HCT116 (cell line): ENCODE results near the gene RNU5D-1. TPM values are rescaled to one million over a fixed set of nuclear protein-coding genes. Genes with fewer than 3 reads are reported as not detected.

Experiments used
- ATAC-seq: fragments of 200-7000 bp; cut with Tn5 transposase; 2 replicates; pipeline ENCODE4 v1.9.1; 2020; ENCODE audit warnings: mild to moderate bottlenecking, moderate library complexity
- BruUV-seq: library from RNA; stranded (reverse); fragments of 400-500 nt; replicated peaks from 2 replicates; lab custom pipeline; 2021; lab: Mats Ljungman, UMichigan
- CTCF ChIA-PET: fragments of 300-600 bp; sonication (Branson Sonifier 250); formaldehyde crosslinking; loops from one replicate; lab custom pipeline; 2021; ENCODE audit warnings: antibody characterized with exemption; lab: Charles Lee
- POLR2A ChIA-PET: fragments of 300-600, 350-600 bp; sonication (Branson Sonifier 250); formaldehyde crosslinking; loops from one replicate; lab custom pipeline; 2021; ENCODE audit warnings: antibody characterized with exemption; lab: Charles Lee
- RAD21 ChIA-PET, 2 experiments: fragments of 300-600 bp; sonication (Branson Sonifier 250); formaldehyde crosslinking; loops; one replicate each; lab custom pipeline; 2023; ENCODE audit warnings: low total read pairs in 2 of 2; ENCODE audit not compliant: uncharacterized antibody in 2 of 2, unreplicated experiment in 2 of 2, low non-redundant PET in 1 of 2; lab: Charles Lee
- DNase-seq: peaks from one replicate; pipeline ENCODE4 v3.0.0-alpha.2; 2010; ENCODE audit warnings: low read depth, low spot score
- H2AFZ ChIP-seq: fragments of 200-600 bp; shearing (Covaris generic), sonication (generic); 2 replicates; pipeline ENCODE4 v1.6.1; 2017; ENCODE audit warnings: low read depth, mixed run types, mixed read lengths, antibody characterized with exemption, low read length; ENCODE audit not compliant: poor library complexity, severe bottlenecking
- H3K27ac ChIP-seq: 2 replicates; pipeline ENCODE4 v1.5.1; 2012; ENCODE audit warnings: low read depth, low read length
- H3K27me3 ChIP-seq: fragments of 200-600 bp; sonication (generic); 2 replicates; pipeline ENCODE4 v1.6.1; 2016; ENCODE audit warnings: mixed run types, low read length, mixed read lengths; ENCODE audit not compliant: insufficient read depth
- H3K36me3 ChIP-seq, 2 experiments: fragments of 200-500 bp in 1 of 2; fragments of 200-600 bp in 1 of 2; sonication (Bioruptor generic) in 1 of 2; sonication (generic) in 1 of 2; 2 replicates each; pipeline versions ENCODE4 v1.5.1 to v1.6.1; 2014 to 2016; ENCODE audit warnings: low read length in 2 of 2, inconsistent platforms in 1 of 2, mixed read lengths in 1 of 2, mixed run types in 1 of 2; ENCODE audit not compliant: insufficient read depth in 2 of 2, control insufficient read depth in 1 of 2
- H3K4me1 ChIP-seq, 2 experiments: fragments of 200-600 bp in 1 of 2; sonication (generic) in 1 of 2; 2 replicates each; pipeline versions ENCODE4 v1.5.1 to v1.6.1; 2012 to 2017; ENCODE audit warnings: low read length in 2 of 2, inconsistent platforms in 1 of 2, mild to moderate bottlenecking in 1 of 2, mixed read lengths in 1 of 2, mixed run types in 1 of 2, moderate library complexity in 1 of 2; ENCODE audit not compliant: insufficient read depth in 2 of 2, control insufficient read depth in 1 of 2
- H3K4me2 ChIP-seq: fragments of 200-600 bp; sonication (generic); 2 replicates; pipeline ENCODE4 v1.6.1; 2017; ENCODE audit warnings: mixed run types, low read length, mixed read lengths
- H3K4me3 ChIP-seq, 2 experiments: fragments of 200-600 bp in 1 of 2; sonication (generic) in 1 of 2; replicated peaks in 1 of 2; 2 replicates each; pipeline ENCODE4 v1.5.1; 2011 to 2016; ENCODE audit warnings: low read length in 2 of 2, control low read depth in 1 of 2, low read depth in 1 of 2, mild to moderate bottlenecking in 1 of 2, mixed read lengths in 1 of 2, mixed run types in 1 of 2
- H3K79me2 ChIP-seq: fragments of 200-600 bp; sonication (generic); 2 replicates; pipeline ENCODE4 v1.6.1; 2017; ENCODE audit warnings: mild to moderate bottlenecking, mixed run types, low read length, moderate library complexity, mixed read lengths; ENCODE audit not compliant: insufficient read depth
- H3K9ac ChIP-seq: fragments of 200-600 bp; sonication (generic); 2 replicates; pipeline ENCODE4 v1.6.1; 2016; ENCODE audit warnings: low read length, mixed read lengths
- H3K9me2 ChIP-seq: fragments of 200-600 bp; sonication (generic), shearing (Covaris generic); 2 replicates; pipeline ENCODE4 v1.6.1; 2017; ENCODE audit warnings: mixed run types, mild to moderate bottlenecking, moderate library complexity; ENCODE audit not compliant: insufficient read depth
- H3K9me3 ChIP-seq, 2 experiments: fragments of 200-500 bp in 1 of 2; fragments of 200-600 bp in 1 of 2; sonication (Bioruptor generic) in 1 of 2; sonication (generic) in 1 of 2; 2 replicates each; pipeline ENCODE4 v1.6.1; 2014 to 2017; ENCODE audit warnings: low read length in 2 of 2, mixed read lengths in 2 of 2, inconsistent platforms in 1 of 2, low read depth in 1 of 2, mild to moderate bottlenecking in 1 of 2, mixed run types in 1 of 2, moderate library complexity in 1 of 2; ENCODE audit not compliant: control insufficient read depth in 1 of 2, insufficient read depth in 1 of 2
- H4K20me1 ChIP-seq: fragments of 200-600 bp; sonication (generic), shearing (Covaris generic); 2 replicates; pipeline ENCODE4 v1.6.1; 2017; ENCODE audit warnings: mixed run types, mild to moderate bottlenecking, moderate library complexity; ENCODE audit not compliant: insufficient read depth
- CBX3 ChIP-seq: IDR thresholded peaks from 2 replicates; pipeline ENCODE4 v1.6.1; 2012; ENCODE audit warnings: low read depth
- CTCF ChIP-seq, 3 experiments: fragments of 200-600 bp in 1 of 3; sonication (generic) in 1 of 3; IDR thresholded peaks in 2 of 3; conservative IDR thresholded peaks in 1 of 3; 2 replicates each; pipeline ENCODE4 v1.5.1; 2012 to 2017; ENCODE audit warnings: low read depth in 2 of 3, low read length in 2 of 3, antibody characterized with exemption in 1 of 3, borderline replicate concordance in 1 of 3, control low read depth in 1 of 3, mild to moderate bottlenecking in 1 of 3, mixed read lengths in 1 of 3, mixed run types in 1 of 3, moderate library complexity in 1 of 3; ENCODE audit not compliant: insufficient read depth in 1 of 3
- EGR1 ChIP-seq: IDR thresholded peaks from 2 replicates; pipeline ENCODE4 v1.6.1; 2012; ENCODE audit warnings: low read depth
- ELF1 ChIP-seq: IDR thresholded peaks from 2 replicates; pipeline ENCODE4 v1.6.1; 2012; ENCODE audit warnings: low read depth, borderline replicate concordance
- EZH2phosphoT487 ChIP-seq: fragments of 200-600 bp; IDR thresholded peaks from 2 replicates; pipeline ENCODE4 v1.6.1; 2018; ENCODE audit warnings: antibody characterized with exemption, borderline replicate concordance
- FOSL1 ChIP-seq: IDR thresholded peaks from 2 replicates; pipeline ENCODE4 v1.6.1; 2012; ENCODE audit warnings: low read depth
- JUND ChIP-seq: IDR thresholded peaks from 2 replicates; pipeline ENCODE4 v1.6.1; 2012
- POLR2A ChIP-seq: IDR thresholded peaks from 2 replicates; pipeline ENCODE4 v1.7.0; 2011; ENCODE audit warnings: borderline replicate concordance; ENCODE audit not compliant: insufficient read depth, insufficient read length; ENCODE audit errors: extremely low read depth
- POLR2AphosphoS5 ChIP-seq: IDR thresholded peaks from 2 replicates; pipeline ENCODE4 v1.6.1; 2011; ENCODE audit warnings: mild to moderate bottlenecking, low read depth, low read length, moderate library complexity
- RAD21 ChIP-seq: IDR thresholded peaks from 2 replicates; pipeline ENCODE4 v1.6.1; 2012; ENCODE audit warnings: low read depth, mild to moderate bottlenecking
- SIN3A ChIP-seq: IDR thresholded peaks from 2 replicates; pipeline ENCODE4 v1.6.1; 2012; ENCODE audit warnings: low read depth
- SP1 ChIP-seq: IDR thresholded peaks from 2 replicates; pipeline ENCODE4 v1.6.1; 2012; ENCODE audit warnings: low read depth
- SRF ChIP-seq: IDR thresholded peaks from 2 replicates; pipeline ENCODE4 v1.6.1; 2012; ENCODE audit warnings: low read depth
- TCF7L2 ChIP-seq: IDR thresholded peaks from 2 replicates; pipeline ENCODE4 v1.7.0; 2011; ENCODE audit warnings: borderline replicate concordance, inconsistent platforms; ENCODE audit not compliant: insufficient read depth, insufficient read length; ENCODE audit errors: extremely low read depth
- YY1 ChIP-seq: IDR thresholded peaks from 2 replicates; pipeline ENCODE4 v1.6.1; 2011; ENCODE audit warnings: low read length, low read depth, moderate library complexity, mild to moderate bottlenecking; ENCODE audit not compliant: insufficient replicate concordance; ENCODE audit errors: extremely low read depth
- intact Hi-C: fragments of 100-400 bp; cut with micrococcal nuclease; formaldehyde crosslinking; loops from 2 replicates; pipeline ENCODE4 v1.10.0; 2022
- total RNA-seq: library from RNA; stranded (reverse); gene quantifications from one replicate; pipeline ENCODE4 v1.2.1, GENCODE V29; 2021; ENCODE audit not compliant: unreplicated experiment
- TF ChIP-seq, protein P1 (sequence below): IDR thresholded peaks from 2 replicates; pipeline ENCODE4 v1.6.1; 2012
- TF ChIP-seq, protein P2 (sequence below): IDR thresholded peaks from 2 replicates; pipeline ENCODE4 v1.6.1; 2012
- TF ChIP-seq, protein P3 (sequence below): IDR thresholded peaks from 2 replicates; pipeline ENCODE4 v1.6.1; 2012; ENCODE audit warnings: low read depth

Gene RNU5D-1
- total RNA-seq, 1 experiment from 2014 or later, result not detected

DNA sequence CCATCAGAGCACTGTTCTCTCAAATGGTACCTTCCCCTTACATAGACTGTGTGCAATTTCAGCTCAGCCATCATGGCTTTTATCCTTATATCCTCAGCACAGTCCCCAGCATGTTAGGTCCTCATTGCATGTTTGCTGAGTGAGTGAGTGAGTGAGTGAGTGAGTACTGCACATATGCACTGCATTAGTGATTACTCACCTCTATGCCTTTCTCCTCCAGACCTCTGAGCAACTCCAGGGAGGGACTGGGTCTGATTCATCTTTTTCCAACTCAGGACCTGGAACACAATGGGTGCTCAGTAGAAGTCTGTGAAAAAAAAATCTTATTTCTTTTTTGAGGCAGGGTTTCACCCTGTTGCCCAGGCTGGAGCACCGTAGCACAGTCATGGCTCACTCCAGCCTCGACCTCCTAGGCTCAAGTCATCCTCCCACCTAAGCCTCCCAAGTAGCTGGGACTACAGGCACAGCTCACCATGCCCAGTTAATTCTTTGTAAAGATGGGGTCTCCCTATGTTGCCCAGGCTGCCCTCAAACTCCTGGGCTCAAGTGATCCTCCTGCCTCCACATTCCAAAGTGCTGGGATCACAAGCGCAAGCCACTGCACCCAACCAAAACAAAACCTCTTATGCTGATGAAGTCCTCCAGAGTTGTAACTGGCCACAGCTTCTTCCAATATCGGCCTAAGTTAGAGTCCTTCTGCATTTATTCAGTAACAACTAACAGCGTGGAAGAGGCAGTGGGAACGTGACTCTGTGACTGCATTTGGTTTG, 23.7 kb downstream of the RNU5D-1 start:
- Histone ChIP-seq H3K36me3 (no peaks in the 10 kb centered on the region), H3K4me1 (peaks cover 17 to 41% of the 10 kb centered on the region in 2 experiments), H3K9me3 (no peaks in the 10 kb centered on the region), H3K79me2 (no peaks in the 10 kb centered on the region), H3K27ac (no peak overlapping the region; the same call in 1 of the 2 replicates), H3K27me3 (0 out of 2 replicates have a peak, but pooled peaks cover 4% of the 10 kb centered on the region), H3K9me2 (no peaks in the 10 kb centered on the region)
- BruUV-seq, result no TSS peak
- ChIA-PET POLR2A (interaction anchor here (0.9 to 5.3 kb wide), 3 partner anchors 10 to 23 kb away, joined by 3 to 64 read pairs (median 3); partner anchors contain the start of gene RNU5D-1), RAD21 (no interaction called here), CTCF (interaction anchor here (0.7 to 0.8 kb wide), 3 partner anchors 9 to 31 kb away, joined by 3 read pairs; no protein-coding TSS in a partner anchor)
- intact Hi-C loops, result no loop called here
- peak; percentile 61 for DNase-seq
- peak; percentile 58 for ATAC-seq
- no peak for TF ChIP-seq YY1
- TF ChIP-seq POLR2A, result no peak
- peak; percentile 70; the same call in 1 of the 2 replicates for TF ChIP-seq CBX3
- no peak for TF ChIP-seq ELF1
- TF ChIP-seq POLR2AphosphoS5, result peak; percentile 21; the same call in 1 of the 2 replicates
- peak; percentile 78 for TF ChIP-seq FOSL1
- TF ChIP-seq SRF, result peak; percentile 78
- TF ChIP-seq, protein P1, sequence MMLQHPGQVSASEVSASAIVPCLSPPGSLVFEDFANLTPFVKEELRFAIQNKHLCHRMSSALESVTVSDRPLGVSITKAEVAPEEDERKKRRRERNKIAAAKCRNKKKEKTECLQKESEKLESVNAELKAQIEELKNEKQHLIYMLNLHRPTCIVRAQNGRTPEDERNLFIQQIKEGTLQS, result no peak
- no peak for TF ChIP-seq RAD21
- TF ChIP-seq, protein P2, sequence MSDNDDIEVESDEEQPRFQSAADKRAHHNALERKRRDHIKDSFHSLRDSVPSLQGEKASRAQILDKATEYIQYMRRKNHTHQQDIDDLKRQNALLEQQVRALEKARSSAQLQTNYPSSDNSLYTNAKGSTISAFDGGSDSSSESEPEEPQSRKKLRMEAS, result 0 out of 2 replicates have a peak, but pooled peaks have one; percentile 25
- TF ChIP-seq TCF7L2, result no peak
- no peak for TF ChIP-seq EGR1
- TF ChIP-seq EZH2phosphoT487, result no peak
- peak; percentile 77 for TF ChIP-seq JUND
- TF ChIP-seq, protein P3, sequence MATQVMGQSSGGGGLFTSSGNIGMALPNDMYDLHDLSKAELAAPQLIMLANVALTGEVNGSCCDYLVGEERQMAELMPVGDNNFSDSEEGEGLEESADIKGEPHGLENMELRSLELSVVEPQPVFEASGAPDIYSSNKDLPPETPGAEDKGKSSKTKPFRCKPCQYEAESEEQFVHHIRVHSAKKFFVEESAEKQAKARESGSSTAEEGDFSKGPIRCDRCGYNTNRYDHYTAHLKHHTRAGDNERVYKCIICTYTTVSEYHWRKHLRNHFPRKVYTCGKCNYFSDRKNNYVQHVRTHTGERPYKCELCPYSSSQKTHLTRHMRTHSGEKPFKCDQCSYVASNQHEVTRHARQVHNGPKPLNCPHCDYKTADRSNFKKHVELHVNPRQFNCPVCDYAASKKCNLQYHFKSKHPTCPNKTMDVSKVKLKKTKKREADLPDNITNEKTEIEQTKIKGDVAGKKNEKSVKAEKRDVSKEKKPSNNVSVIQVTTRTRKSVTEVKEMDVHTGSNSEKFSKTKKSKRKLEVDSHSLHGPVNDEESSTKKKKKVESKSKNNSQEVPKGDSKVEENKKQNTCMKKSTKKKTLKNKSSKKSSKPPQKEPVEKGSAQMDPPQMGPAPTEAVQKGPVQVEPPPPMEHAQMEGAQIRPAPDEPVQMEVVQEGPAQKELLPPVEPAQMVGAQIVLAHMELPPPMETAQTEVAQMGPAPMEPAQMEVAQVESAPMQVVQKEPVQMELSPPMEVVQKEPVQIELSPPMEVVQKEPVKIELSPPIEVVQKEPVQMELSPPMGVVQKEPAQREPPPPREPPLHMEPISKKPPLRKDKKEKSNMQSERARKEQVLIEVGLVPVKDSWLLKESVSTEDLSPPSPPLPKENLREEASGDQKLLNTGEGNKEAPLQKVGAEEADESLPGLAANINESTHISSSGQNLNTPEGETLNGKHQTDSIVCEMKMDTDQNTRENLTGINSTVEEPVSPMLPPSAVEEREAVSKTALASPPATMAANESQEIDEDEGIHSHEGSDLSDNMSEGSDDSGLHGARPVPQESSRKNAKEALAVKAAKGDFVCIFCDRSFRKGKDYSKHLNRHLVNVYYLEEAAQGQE, result no peak
- peak; percentile 66 for TF ChIP-seq SP1
- no peak for TF ChIP-seq SIN3A
- TF ChIP-seq CTCF (IDR thresholded peaks at IDR 0.05 in 2 of 3, conservative IDR thresholded peaks at IDR 0.05 in 1 of 3; ENCODE audit: borderline replicate concordance in 1 of 3, insufficient read depth in 1 of 3, low read depth in 2 of 3, low read length in 2 of 3), result no peak
- TF ChIP-seq, all 23 proteins: peak for 7
- Histone ChIP-seq H3K4me2 (peak overlapping the region; percentile 62), H2AFZ (peak overlapping the region; percentile 83), H3K9ac (peak overlapping the region; percentile 48), H4K20me1 (no peaks in the 10 kb centered on the region), H3K4me3 (no peak overlapping the region)
